PFSK-1 (cell line): ENCODE measurements around the gene KCNIP1.

Source experiments
- FOXP2 ChIP-seq: optimal IDR thresholded peaks from 2 replicates; pipeline ENCODE3; 2011; ENCODE audit warnings: borderline replicate concordance, control low read depth, inconsistent platforms; ENCODE audit not compliant: insufficient read depth; ENCODE audit errors: extremely low read length, extremely low read depth
- POLR2AphosphoS5 ChIP-seq: IDR thresholded peaks from 2 replicates; pipeline ENCODE4 v1.6.1; 2012; ENCODE audit warnings: low read depth, mild to moderate bottlenecking, control low read depth, low read length, moderate library complexity
- SIN3A ChIP-seq: IDR thresholded peaks from 2 replicates; pipeline ENCODE4 v1.6.1; 2012; ENCODE audit warnings: mild to moderate bottlenecking, low read length, moderate library complexity, borderline replicate concordance; ENCODE audit not compliant: insufficient read depth
- TAF1 ChIP-seq: IDR thresholded peaks from 2 replicates; pipeline ENCODE4 v1.6.1; 2012; ENCODE audit warnings: low read length, control low read depth, borderline replicate concordance; ENCODE audit not compliant: insufficient read depth
- TF ChIP-seq, protein P1 (sequence below), 2 experiments: IDR thresholded peaks; 2 replicates each; pipeline versions ENCODE4 v1.6.1 to v1.8.0; 2011 to 2012; ENCODE audit warnings: low read depth in 2 of 2, low read length in 2 of 2, control low read depth in 1 of 2, inconsistent platforms in 1 of 2, mild to moderate bottlenecking in 1 of 2, moderate library complexity in 1 of 2; ENCODE audit not compliant: insufficient read depth in 1 of 2

Gene KCNIP1

GRCh38 chr5:170625221-170626165 lies 121.7 kb downstream of the KCNIP1 start:
- TF ChIP-seq SIN3A (no peak), FOXP2 (no peak), POLR2AphosphoS5 (no peak), TAF1 (no peak)
- TF ChIP-seq, protein P1, sequence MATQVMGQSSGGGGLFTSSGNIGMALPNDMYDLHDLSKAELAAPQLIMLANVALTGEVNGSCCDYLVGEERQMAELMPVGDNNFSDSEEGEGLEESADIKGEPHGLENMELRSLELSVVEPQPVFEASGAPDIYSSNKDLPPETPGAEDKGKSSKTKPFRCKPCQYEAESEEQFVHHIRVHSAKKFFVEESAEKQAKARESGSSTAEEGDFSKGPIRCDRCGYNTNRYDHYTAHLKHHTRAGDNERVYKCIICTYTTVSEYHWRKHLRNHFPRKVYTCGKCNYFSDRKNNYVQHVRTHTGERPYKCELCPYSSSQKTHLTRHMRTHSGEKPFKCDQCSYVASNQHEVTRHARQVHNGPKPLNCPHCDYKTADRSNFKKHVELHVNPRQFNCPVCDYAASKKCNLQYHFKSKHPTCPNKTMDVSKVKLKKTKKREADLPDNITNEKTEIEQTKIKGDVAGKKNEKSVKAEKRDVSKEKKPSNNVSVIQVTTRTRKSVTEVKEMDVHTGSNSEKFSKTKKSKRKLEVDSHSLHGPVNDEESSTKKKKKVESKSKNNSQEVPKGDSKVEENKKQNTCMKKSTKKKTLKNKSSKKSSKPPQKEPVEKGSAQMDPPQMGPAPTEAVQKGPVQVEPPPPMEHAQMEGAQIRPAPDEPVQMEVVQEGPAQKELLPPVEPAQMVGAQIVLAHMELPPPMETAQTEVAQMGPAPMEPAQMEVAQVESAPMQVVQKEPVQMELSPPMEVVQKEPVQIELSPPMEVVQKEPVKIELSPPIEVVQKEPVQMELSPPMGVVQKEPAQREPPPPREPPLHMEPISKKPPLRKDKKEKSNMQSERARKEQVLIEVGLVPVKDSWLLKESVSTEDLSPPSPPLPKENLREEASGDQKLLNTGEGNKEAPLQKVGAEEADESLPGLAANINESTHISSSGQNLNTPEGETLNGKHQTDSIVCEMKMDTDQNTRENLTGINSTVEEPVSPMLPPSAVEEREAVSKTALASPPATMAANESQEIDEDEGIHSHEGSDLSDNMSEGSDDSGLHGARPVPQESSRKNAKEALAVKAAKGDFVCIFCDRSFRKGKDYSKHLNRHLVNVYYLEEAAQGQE (IDR thresholded peaks at IDR 0.05; ENCODE audit: insufficient read depth in 1 of 2, low read depth in 2 of 2, low read length in 2 of 2), result no peak

DNA sequence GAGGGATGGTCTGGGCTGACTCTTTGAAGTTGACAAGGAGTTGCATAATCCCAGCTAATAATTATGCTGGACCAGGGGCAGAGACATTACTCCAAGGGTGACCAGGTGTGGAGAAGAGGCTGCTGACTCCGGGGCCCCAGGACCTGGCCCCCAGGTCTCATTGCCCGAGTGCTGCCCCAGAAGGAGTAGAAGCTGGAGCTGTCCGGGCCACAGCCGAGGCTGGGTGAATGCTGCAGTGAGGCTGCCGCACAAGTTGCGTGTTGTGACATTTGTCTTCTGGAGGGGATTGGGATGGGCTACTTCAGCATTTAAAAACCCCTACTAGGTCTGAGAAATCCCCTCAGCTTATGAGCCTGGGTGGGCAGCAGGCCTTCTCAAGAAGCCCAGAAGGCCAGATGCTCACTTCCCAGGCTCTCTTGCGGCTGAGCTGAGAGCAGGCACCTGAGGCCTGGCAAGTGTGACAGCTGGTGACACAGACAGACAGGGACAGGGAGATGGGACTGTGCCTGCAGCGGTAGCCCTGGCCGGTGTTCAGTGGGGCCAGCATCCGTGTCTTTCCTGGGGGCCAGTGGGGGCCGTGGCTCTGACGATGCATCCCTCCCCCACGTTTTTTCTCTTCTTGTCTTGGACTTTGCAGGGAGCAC lies 122.8 kb downstream of the KCNIP1 start:
- no peak for TF ChIP-seq FOXP2
- TF ChIP-seq SIN3A, result no peak
- TF ChIP-seq, protein P1 (IDR thresholded peaks at IDR 0.05; ENCODE audit: insufficient read depth in 1 of 2, low read depth in 2 of 2, low read length in 2 of 2), result no peak
- no peak for TF ChIP-seq POLR2AphosphoS5
- TF ChIP-seq TAF1, result no peak

GRCh38 chr5:170627271-170627670 lies 123.5 kb downstream of the KCNIP1 start:
- TF ChIP-seq, protein P1 (IDR thresholded peaks at IDR 0.05; ENCODE audit: insufficient read depth in 1 of 2, low read depth in 2 of 2, low read length in 2 of 2), result no peak

DNA sequence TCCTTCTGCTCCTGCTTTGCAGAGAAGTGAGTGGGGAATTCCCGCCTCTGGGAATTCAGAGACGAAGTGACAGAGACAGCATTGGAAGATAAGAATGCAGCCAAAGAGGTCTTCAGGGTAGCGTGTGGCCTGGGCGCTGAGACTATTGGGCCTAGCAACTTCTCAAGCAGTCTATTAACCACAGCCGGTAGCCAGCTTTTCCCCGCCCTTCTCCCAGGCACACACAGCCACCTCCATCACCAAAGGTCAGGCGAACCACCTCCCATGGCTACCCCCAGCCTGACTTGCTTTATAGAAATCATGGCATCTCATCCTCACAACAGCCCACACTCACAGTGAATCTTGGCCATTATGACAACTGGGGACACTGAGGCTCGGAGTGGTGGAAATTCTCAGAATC lies 124.2 kb downstream of the KCNIP1 start:
- TF ChIP-seq TAF1 (no peak), SIN3A (no peak), FOXP2 (no peak), POLR2AphosphoS5 (no peak)
- TF ChIP-seq, protein P1 (IDR thresholded peaks at IDR 0.05; ENCODE audit: insufficient read depth in 1 of 2, low read depth in 2 of 2, low read length in 2 of 2), result no peak
